Thyroid gland (tissue), 4 donors: Measurements from ENCODE around the gene RBMX. TPM values are rescaled to one million over a fixed set of nuclear protein-coding genes. Genes with fewer than 3 reads are reported as not detected.

Source experiments
- DNase-seq, 2 donors: peaks; one replicate each; pipeline ENCODE4 v3.0.0-alpha.2; 2019
- H3K27ac ChIP-seq, 3 donors: fragments of 200-600 bp; sonication (generic); 1 replicate in 2 of 3; 2 replicates in 1 of 3; pipeline ENCODE4 v1.5.1; 2016 to 2019; ENCODE audit warnings: mild to moderate bottlenecking in 1 of 3, moderate library complexity in 1 of 3
- H3K27me3 ChIP-seq: fragments of 200-600 bp; sonication (generic); one replicate; pipeline ENCODE4 v1.5.1; 2019
- H3K36me3 ChIP-seq, 2 donors: fragments of 200-600 bp; sonication (generic); one replicate each; pipeline ENCODE4 v1.5.1; 2016 to 2019
- H3K4me1 ChIP-seq, 2 donors: fragments of 200-600 bp; sonication (generic); one replicate each; pipeline ENCODE4 v1.5.1; 2017 to 2019
- H3K4me3 ChIP-seq, 3 donors: fragments of 200-600 bp; sonication (generic); replicated peaks in 1 of 3; 1 replicate in 2 of 3; 2 replicates in 1 of 3; pipeline ENCODE4 v1.5.1; 2016; ENCODE audit warnings: mild to moderate bottlenecking in 1 of 3
- H3K9me3 ChIP-seq: fragments of 200-600 bp; sonication (generic); one replicate; pipeline ENCODE4 v1.5.1; 2017
- POLR2A ChIP-seq, 2 donors: fragments of 450-650 bp; IDR thresholded peaks; one replicate each; pipeline ENCODE4 v1.6.1; 2017; ENCODE audit warnings: antibody characterized with exemption in 2 of 2, mild to moderate bottlenecking in 2 of 2, moderate library complexity in 1 of 2
- WGBS, 2 donors: methylation state at CpG; one replicate each; pipeline ENCODE4 v1.1.5; 2017; 5-methylcytosine and 5-hydroxymethylcytosine counted together
- intact Hi-C: fragments of 100-400 bp; cut with DNase I; formaldehyde crosslinking; loops from one replicate; pipeline ENCODE4 v1.15.1; 2023
- total RNA-seq, 4 donors: library from RNA; depleted of rRNA; stranded (reverse); fragments of >200 nt; gene quantifications; one replicate each; pipeline ENCODE4 v1.2.3, GENCODE V29; 2016
- TF ChIP-seq, protein P1 (sequence below), 6 experiments: fragments of 200-600 bp in 3 of 6; fragments of 450-650 bp in 3 of 6; sonication (generic) in 3 of 6; IDR thresholded peaks; one replicate each; pipeline ENCODE4 v1.5.1; 2016 to 2019; ENCODE audit warnings: antibody characterized with exemption in 6 of 6, mild to moderate bottlenecking in 2 of 6, inconsistent platforms in 1 of 6, moderate library complexity in 1 of 6

The RBMX gene
- total RNA-seq, 4 donors from 2014 or later: 205 to 361 (median 236) TPM

DNA sequence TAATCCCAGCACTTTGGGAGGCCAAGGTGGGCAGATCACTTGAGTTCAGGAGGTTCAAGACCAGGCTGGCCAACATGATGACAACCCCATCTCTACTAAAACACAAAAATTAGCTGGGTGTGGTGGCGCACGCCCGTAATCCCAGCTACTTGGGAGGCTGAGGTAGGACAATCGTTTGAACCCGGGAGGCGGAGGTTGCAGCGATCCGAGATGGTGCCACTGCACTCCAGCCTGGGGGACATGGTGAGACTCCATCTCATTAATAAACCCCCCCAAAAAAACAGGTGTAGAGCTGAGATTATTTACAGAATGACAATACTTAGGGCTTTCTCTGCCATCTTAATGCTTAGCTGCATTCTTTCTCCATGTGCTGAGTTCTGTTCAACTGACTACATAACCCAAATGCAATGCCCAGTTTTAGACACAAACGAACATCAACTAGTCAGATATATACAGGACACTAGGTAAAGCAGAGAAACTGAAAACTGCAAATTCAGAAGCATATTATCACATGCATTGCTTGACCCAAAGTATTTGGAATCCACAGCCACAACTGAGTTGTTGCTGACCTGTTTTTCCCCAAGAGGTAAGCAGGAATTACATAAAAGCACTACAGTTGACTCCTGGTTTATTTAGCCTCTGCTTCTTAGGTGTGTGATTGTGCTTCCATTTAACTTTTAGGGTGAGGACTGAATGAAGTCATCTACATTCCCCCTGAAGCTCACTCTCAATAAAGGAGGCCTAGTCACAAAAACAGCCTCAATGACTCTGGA lies 12.1 kb downstream of the RBMX start:
- TF ChIP-seq POLR2A (IDR thresholded peaks at IDR 0.05): no peak
- TF ChIP-seq, protein P1, sequence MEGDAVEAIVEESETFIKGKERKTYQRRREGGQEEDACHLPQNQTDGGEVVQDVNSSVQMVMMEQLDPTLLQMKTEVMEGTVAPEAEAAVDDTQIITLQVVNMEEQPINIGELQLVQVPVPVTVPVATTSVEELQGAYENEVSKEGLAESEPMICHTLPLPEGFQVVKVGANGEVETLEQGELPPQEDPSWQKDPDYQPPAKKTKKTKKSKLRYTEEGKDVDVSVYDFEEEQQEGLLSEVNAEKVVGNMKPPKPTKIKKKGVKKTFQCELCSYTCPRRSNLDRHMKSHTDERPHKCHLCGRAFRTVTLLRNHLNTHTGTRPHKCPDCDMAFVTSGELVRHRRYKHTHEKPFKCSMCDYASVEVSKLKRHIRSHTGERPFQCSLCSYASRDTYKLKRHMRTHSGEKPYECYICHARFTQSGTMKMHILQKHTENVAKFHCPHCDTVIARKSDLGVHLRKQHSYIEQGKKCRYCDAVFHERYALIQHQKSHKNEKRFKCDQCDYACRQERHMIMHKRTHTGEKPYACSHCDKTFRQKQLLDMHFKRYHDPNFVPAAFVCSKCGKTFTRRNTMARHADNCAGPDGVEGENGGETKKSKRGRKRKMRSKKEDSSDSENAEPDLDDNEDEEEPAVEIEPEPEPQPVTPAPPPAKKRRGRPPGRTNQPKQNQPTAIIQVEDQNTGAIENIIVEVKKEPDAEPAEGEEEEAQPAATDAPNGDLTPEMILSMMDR (IDR thresholded peaks at IDR 0.05): no peak
- no peak for DNase-seq
- Histone ChIP-seq H3K9me3 (no peaks in the 10 kb centered on the region), H3K36me3 (peaks cover 13 to 24% of the 10 kb centered on the region in 2 donors), H3K4me3 (no peak overlapping the region), H3K4me1 (no peaks in the 10 kb centered on the region), H3K27ac (no peak overlapping the region), H3K27me3 (no peaks in the 10 kb centered on the region)
- 96 to 97% methylated on average over 6 to 9 of the region's 9 CpGs for WGBS, 2 donors
- intact Hi-C loops: no loop called here

DNA sequence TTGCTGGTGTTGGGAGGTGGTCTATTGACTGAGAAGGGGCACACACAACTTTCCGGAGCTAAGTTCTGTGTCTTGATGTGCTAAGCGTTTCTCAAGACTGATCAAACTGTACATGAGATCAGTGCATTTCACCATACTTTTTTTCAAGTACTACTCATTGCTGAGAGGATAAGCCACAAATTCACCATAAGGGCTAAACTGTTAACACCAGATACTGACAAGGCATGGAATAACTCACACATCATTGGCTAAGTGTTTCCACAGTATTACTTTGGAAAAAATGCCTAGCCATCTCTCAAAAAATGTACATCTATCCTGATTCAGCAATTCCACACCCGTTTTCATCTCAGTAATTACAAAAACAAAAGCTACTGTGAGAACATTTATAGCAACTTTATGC lies 13.0 kb downstream of the RBMX start:
- 52 to 76% methylated on average over 3 of the region's 3 CpGs for WGBS, 2 donors
- no peaks in the 10 kb centered on the region for H3K4me1 ChIP-seq
- TF ChIP-seq POLR2A (IDR thresholded peaks at IDR 0.05): no peak
- TF ChIP-seq, protein P1 (IDR thresholded peaks at IDR 0.05): no peak
- H3K4me3 ChIP-seq: no peak overlapping the region
- H3K9me3 ChIP-seq: no peaks in the 10 kb centered on the region
- intact Hi-C loops: no loop called here
- no peaks in the 10 kb centered on the region for H3K27me3 ChIP-seq
- peaks cover 13 to 21% of the 10 kb centered on the region in 2 donors for H3K36me3 ChIP-seq
- no peak for DNase-seq
- no peak overlapping the region for H3K27ac ChIP-seq

DNA sequence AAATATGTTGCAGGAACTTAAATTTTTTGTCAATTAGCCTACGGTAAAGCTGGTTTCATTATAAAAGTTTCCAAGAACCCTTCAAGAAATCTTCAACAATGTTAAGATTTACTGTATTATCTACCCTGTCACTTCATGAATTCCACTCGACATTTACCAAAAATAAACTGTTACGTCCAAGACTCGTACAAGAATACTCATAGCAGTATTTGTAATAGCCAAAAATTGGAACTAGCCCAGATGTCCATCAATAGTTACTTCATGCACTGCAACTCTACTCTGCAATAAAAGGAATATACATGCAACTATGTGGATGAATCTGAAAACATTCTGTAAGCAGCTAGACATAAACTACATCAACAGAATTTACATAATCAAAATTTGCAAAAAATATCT lies 13.4 kb downstream of the RBMX start:
- TF ChIP-seq POLR2A (IDR thresholded peaks at IDR 0.05): no peak
- TF ChIP-seq, protein P1 (IDR thresholded peaks at IDR 0.05): no peak
- Histone ChIP-seq H3K9me3 (no peaks in the 10 kb centered on the region), H3K27me3 (no peaks in the 10 kb centered on the region), H3K27ac (no peak overlapping the region), H3K36me3 (peaks cover 10 to 16% of the 10 kb centered on the region in 2 donors), H3K4me1 (no peaks in the 10 kb centered on the region), H3K4me3 (no peak overlapping the region)
- 47 to 50% methylated on average over 4 of the region's 4 CpGs for WGBS, 2 donors
- intact Hi-C loops: no loop called here
- DNase-seq: no peak

DNA sequence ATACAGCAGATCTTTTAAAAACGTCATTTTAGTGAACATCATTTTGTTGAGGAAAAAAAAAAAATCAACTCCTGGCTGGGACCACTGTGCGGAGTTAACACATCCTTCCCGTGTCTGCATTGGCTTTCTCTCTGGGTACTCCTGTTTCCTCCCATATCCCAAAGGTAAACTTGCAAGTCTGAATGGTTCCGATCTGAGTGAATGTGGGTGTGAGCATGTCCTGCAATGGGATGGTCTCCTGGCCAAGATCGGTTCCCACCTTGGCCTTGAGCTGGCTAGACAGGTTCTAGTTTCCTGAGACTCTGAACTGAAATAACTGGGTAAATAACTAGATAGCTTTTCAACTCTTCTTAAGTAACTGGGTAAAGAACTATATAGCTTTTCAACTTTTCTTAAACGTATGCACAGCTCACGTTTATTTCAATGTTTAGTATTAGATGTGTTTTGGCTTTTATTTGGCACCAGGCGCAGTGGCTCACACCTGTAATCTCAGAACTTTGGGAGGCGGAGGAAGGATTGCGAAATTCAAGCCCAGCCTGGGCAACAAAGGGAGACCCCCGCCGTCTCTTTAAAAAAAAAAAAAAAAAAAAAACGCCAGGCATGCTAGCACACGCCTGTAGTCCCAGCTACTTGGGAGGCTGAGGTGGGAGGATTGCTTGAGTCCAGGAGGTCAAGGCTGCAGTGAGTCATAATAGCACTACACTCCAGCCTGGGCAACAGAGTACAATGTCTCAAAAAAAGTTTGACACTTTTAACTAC lies 14.0 kb downstream of the RBMX start:
- whole genome bisulfite sequencing, 2 donors: 78 to 79% methylated on average over 14 of the region's 14 CpGs
- no peak for DNase-seq
- TF ChIP-seq, protein P1 (IDR thresholded peaks at IDR 0.05): no peak
- TF ChIP-seq POLR2A (IDR thresholded peaks at IDR 0.05): no peak
- Histone ChIP-seq H3K36me3 (peaks cover 4 to 16% of the 10 kb centered on the region in 2 donors), H3K27me3 (no peaks in the 10 kb centered on the region), H3K4me1 (no peaks in the 10 kb centered on the region), H3K27ac (no peak overlapping the region), H3K4me3 (no peak overlapping the region), H3K9me3 (no peaks in the 10 kb centered on the region)
- intact Hi-C loops: no loop called here
